GM19239 (cell line): Measurements from ENCODE around the gene EPHA2.
A peak's percentile ranks its signal among the peaks of the same experiment; 100 is the strongest.
"Not testable (repeated sequence)": the region's sequence is repeated elsewhere in the genome, so short reads cannot be mapped to it uniquely, and the experiment has no call there.

ENCODE experiments used
- DNase-seq: peaks from one replicate; pipeline ENCODE4 v3.0.0; 2011; ENCODE audit warnings: low spot score; ENCODE audit not compliant: insufficient read length
- FAIRE-seq: peaks from 2 replicates; lab custom pipeline; 2011; peaks lifted over from hg19 to GRCh38; lab: Jason Lieb, UNC

The EPHA2 gene

DNA sequence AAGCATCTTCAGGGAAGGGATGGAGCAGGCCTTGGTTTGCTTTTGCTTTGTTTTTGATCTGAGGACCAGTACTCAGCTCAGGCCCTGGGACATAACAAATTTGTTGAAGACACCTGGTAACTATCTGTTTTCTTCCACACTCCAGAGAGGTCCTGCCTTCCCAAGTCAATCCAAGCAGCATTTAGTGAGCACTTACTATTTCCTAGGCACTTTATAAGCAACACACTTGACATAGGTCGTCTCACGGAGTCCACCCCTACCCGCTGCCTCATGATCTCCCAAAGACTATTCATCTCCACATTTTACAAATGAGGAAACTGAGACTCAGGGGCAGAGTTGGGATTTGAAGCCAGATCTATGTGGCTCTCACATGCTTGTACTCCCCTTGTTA is 14.4 kb upstream of the EPHA2 start:
- DNase-seq (no peak), FAIRE-seq (no peak)

DNA sequence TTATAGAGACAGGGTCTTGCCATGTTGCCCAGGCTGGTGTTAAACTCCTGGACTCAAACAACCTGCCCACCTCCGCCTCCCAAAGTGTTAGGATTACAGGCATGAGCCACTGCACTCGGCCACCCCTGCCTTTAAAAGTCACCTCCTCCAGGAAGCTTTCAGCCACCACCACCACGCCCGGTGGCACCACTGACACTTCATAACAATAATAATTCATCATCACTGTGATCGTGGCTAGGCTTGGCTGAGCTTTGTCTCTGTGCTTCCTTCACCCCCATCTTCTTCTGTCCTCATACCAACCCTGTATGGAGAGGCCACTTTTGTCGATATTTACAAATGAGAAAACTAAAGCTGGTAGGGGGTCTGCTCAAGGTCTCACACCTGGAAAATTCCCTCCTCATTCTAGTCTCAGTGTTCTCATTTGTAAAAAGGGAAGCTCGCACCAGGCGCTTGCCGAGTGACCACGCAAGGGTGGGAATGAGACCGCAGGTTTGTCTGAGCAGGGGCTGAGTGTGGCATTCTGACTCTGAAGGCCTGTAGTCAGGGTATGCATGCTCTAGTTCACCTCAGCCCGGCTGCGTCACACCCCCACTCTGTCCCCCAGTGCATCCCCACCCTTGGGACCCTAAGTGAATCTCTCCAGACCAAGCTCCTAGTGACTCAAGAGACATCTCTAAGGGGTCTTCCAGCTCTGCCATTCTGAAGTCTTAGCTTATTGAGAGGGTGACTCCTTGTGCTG is 12.9 kb upstream of the EPHA2 start:
- FAIRE-seq (no peak), DNase-seq (no peak)

DNA sequence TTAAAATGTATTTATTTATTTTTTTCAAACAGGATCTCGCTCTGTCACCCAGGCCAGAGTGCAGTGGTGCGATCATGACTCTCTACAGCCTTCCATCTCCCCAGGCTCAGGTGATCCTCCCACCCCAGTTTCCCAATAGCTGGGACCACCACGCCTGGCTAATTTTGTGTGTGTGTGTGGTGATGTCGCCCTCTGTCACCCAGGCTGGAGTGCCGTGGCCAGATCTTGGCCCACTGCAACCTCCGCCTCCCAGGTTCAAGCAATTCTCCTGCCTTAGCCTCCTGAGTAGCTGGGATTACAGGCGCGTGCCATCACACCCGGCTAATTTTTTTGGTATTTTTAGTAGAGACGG is 12.3 kb upstream of the EPHA2 start:
- FAIRE-seq = not testable (repeated sequence)

DNA sequence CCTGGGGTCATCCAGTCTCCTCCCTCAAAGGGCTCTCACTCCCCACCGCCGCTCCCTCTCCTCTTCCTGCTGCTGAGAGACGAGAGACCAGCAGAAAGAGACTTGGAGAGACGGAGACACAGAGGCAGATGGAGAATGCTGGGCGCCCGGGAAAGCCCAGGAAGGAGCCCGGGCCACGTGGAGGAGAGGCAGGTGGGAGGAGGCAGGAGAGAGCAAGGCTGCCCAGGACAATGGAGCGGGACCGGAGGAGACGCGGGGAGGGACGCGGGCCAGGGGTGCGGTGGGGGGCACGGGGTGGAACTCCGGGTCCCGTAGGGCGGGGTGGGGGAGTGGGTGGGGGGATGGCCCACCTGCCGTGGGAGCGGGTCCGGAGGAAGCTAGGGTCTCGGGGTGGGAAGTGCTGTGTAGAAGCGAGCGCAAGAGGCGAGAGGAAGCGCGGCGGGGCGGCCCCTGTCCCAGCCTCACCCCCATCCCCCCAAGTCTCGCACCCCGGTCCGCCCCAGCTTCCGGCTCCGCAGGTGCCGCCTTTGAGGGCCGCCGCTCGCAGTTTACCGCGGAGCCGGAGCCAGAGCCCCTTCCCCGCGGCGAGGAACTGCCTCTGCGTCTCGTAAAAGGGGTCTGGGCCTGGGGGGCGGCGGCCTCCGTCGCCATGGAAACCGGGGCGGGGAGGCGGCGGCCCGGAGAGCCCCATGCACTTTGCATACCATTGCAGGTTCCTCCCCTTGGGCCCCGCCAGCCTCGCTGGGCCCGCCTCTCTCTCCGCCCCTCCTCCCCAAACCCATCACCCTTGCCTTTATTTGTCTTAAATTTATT is 11.7 kb upstream of the EPHA2 start:
- DNase-seq (peak; percentile 56), FAIRE-seq (no peak)

More for the DNA sequence above, 12.3 kb upstream of the EPHA2 start:
- DNase-seq = not testable (repeated sequence)

DNA sequence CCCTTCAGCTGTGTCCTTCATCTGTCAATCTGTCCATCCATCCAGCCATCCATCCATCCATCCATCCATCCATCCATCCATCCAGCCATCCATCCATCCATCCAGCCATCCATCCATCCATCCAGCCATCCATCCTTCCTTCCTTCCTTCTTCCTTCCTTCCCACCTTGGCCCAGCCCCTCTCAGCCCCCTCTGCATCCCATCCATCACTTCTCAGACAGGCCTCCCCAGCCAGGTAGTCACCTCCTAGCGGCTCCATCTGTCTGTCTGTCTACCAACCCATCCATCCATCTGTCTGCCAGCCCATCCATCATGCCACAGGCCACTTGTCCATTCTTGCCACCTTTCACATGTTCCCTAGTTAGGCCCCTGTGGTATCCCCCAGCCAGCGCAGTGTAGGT is 10.2 kb upstream of the EPHA2 start:
- FAIRE-seq (no peak), DNase-seq (no peak)

DNA sequence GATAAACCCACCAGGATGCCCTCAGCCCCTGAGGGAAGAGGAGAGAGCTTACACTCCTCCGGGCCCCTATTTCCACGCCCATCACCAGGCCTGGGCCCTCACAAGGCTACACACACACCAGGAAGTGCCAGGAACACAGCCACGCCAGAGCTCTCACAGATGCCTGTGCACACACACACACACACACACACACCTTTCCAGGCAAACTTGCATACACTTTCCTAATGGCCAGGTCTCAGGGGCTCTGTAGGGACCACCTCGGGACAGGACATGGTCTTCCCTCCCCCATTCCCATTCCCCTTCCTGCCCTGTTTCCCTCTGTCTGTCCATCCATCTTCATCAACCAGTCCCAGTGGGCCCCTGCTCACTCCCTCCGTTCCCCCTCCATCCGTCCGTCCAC is 9.7 kb upstream of the EPHA2 start:
- no peak for FAIRE-seq
- DNase-seq = no peak

DNA sequence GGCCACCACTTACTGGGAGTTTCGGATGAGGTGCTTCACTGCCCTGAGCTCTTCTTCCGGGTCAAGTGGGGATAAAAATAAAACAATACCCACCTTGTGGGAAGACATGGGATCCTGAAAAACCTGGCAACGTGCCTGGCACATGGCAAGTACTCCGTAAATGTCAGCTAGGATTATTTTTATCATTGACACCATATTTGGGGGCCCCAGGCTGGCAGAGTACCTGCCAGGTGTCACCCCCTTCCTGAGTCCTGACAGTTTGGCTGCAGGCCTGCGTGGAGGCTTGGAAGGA is 9.2 kb upstream of the EPHA2 start:
- DNase-seq = no peak
- FAIRE-seq = no peak

DNA sequence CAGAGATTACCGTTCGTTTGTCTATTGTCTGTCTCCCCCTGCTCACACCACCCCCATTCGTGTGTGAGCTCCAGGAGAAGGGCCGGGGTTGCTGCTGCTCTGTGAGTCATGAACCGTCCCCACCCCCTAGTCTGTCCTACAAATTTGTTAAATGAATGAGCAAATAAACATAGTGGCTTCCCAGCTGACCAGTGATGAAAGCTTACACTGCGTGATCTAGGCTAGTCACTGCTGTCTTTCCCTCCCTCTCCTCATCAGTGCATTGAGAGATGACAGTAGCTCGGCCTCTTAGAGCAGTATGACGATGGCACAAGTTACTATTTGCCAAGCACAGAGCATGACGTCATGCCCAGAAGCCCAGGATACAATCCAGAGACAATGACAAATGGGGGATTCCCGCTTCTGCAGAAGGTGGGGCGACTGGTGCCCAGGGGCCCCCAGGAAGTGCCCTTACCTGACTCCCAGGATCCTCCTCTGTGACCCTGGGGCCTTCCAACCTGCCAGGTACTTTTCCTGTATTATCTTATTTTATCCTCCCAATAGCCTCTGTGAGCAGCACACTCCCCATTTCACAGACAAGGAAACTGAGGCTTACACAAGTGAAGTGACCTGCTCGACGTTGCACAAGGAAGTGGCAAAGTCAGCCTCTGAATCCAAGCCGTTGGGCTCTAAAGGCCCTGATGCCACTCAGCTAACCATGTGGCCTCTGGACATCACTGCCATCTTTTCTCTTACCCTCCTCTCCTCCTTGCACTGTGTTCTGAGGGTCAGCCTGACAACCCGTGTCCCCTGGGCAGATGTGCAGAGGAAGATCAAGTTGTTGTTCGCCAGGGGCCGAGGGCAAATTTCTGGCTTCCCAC is 8.6 kb upstream of the EPHA2 start:
- FAIRE-seq (no peak), DNase-seq (no peak)

DNA sequence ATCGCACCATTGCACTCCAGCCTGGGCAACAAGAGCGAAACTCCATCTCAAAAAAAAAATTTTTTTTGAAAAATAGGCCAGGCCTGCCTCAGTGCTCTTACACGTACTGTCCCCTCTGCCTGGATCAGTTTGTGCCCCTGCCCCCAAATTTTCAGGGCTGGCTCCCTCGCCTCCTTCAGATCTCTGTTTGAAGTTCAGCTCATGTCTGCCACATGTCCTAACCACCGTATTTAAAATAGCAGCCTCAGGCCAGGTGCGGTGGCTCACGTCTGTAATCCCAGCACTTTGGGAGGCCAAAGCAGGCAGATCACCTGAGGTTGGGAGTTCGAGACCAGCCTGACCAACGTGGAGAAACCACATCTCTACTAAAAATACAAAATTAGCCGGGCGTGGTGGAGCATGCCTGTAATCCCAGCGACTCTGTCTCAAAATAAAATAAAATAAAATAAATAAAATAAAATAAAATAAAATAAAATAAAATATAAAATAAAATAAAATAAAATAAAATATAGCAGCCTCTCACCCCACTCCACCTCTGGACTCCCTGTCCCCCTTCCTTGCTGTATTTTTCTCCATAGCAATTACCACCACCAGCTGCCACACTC is 7.8 kb upstream of the EPHA2 start:
- not testable (repeated sequence) for DNase-seq, FAIRE-seq

DNA sequence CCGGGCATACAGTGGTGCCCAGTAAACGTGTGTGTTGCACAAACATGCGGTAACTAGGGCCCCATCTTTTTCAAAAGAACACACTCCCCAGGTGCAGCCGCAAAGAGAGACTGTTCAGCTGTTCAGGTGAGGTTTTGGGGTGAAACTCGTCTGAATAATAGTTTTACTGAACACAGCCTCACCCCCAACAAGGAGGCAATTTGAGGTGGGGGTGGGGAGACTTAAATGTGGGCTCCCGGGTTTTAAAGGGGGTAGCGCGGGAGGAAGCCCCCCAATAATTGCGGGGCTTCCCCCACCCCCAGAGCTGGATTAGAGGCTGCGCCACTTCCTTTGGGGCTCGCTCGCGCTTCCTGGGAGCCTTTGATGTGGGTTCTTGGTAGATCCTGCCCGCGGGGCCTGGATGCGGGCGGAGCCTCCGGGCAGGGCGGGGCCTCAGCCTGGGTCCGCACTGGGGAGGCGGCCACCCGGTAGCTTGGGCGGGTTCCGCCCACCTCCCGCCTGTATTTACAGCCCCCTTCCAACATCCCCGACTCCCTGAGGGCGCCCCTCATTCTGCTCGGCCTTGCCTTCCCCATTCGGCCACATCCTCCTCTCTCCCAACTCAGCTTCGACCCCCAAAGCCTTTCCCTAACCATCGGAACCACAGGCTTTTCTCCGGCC is 6.4 kb upstream of the EPHA2 start:
- FAIRE-seq = no peak
- no peak for DNase-seq

DNA sequence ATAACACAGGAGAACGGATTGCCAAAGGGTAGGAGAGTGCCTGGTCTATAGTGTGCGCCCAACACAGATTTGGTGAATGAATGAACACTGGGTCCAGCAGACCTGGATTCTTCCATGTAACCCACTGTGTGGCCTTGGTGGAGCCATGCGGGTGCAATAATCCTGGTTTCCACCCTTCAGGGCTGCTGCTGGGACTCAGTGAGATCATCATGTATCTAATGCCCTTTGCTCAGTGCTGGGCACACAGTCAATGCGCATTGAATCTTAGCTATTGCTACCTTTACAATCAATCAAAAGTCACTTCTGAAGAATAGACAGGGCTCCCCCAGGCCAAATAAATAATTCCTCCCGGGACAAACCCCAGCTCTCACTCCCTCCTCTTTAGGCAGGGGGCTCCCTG is 5.8 kb upstream of the EPHA2 start:
- DNase-seq (no peak), FAIRE-seq (no peak)

DNA sequence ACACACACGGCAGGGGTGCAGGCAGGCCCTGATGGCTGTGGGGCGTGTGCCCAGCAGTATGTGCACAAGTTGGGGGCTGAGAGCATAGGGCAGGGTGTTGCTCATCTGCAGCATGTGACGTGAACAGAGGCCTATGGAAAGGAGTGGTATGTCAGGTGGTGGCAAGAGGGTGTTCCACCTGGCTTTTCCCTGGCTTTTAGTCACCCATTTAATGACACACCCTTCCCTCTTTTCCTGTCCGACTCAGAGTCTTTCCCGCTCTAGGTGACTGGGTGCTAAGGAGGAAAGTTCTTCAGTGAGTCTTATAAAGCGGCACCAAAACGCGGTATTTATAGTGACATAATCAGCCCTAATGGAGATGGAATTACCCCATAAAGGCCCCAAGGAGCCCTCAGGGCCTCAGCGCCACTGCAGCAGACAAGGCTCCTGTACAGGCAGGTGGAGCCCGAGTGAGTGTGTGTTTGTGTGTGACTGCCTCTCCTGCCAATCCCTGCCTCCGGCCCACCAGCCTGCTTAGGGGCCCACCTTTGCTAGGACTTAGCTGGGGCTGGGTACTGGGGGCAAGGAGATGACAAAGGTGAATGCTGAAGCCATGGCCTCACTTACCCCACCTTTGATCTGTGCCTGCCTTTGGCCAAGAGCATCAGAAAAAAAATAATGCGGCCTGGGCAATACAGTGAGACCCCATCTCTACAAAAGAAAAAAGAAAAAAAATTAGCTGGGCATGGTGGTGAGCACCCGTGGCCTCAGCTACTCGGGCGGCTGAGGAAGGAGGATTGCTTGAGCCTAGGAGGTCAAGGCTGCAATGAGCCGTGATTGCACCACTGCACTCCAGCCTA is 3.3 kb upstream of the EPHA2 start:
- FAIRE-seq = no peak
- no peak for DNase-seq

DNA sequence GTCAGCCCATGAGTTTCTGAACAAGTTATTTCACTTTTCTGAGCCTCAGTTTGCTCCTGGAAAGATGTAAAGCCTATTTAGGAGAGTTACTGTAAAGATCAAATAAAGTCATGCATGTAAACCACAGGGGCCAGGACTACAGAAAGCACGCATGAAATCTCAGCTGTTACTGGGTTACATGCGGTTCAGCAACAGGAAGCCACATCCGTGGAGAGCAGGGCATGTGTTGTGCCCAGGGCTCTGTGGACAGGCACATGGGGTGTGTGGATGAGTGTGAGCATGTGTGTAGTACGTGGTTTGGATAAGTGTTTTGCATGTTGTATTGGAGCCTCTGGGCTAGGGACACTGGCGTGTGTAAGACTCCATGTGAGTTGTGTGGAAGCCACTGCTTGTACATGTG is 2.2 kb upstream of the EPHA2 start:
- FAIRE-seq (no peak), DNase-seq (no peak)

DNA sequence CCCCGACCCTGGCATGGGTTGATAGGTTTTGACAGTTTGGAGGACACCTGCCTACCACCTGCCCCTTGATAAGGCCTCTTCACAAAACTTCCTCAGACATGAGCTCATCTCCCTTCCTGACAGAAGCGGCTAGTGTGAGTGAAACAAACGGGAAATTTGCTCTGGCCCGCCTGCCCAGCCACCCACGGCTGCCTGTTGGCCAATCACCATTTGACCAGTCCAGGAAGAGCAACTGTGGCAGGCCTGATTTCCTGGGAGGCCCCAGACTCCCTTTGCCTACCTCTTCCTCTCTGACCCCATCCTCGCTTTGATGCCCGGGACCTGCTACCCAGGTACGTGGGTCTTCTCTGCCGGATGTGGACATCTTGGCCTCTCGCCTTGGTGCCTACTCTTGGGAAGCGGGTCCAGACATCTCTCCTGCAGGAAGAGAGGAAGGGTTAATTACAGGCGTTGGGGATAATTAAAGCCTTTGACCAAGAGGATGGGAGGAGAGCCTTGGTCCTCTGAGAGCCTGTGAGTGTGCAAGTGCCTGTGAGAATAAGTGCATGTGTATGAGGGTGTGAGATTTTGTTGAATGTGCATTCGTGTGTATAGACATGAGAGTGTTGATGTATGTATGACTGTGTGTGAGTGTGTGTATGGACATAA is 1.1 kb upstream of the EPHA2 start:
- DNase-seq (no peak), FAIRE-seq (no peak)

DNA sequence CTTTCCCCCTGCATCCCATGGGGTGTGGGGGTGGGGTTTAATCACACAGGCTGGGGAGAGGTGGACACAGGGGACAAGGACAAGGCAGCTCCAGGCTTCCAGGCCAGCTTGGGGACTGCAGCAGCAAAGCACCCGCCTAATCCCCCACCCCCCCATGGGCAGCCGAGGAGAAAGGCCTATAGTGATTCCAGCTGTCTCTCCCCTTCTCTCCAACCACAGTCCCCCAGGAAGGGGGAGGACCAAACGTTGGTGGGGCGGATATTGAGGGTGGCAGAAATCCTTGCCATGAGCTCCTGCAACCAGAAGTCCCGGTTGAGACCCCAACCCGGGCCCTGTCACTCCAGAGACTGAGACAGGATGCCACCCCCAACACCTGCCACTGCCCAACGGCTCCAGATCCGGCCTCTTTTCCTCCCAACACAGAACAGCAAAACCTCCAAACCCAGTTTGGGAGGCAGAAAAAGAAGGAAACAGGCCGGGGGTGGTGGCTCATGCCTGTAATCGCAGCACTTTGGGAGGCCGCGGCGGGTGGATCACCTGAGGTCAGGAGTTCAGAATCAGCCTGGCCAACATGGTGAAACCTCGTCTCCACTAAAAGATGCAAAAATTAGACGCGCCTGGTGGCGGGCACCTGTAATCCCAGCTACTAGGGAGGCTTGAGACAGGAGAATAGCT is 1.7 kb downstream of the EPHA2 start:
- DNase-seq = no peak
- FAIRE-seq = no peak

DNA sequence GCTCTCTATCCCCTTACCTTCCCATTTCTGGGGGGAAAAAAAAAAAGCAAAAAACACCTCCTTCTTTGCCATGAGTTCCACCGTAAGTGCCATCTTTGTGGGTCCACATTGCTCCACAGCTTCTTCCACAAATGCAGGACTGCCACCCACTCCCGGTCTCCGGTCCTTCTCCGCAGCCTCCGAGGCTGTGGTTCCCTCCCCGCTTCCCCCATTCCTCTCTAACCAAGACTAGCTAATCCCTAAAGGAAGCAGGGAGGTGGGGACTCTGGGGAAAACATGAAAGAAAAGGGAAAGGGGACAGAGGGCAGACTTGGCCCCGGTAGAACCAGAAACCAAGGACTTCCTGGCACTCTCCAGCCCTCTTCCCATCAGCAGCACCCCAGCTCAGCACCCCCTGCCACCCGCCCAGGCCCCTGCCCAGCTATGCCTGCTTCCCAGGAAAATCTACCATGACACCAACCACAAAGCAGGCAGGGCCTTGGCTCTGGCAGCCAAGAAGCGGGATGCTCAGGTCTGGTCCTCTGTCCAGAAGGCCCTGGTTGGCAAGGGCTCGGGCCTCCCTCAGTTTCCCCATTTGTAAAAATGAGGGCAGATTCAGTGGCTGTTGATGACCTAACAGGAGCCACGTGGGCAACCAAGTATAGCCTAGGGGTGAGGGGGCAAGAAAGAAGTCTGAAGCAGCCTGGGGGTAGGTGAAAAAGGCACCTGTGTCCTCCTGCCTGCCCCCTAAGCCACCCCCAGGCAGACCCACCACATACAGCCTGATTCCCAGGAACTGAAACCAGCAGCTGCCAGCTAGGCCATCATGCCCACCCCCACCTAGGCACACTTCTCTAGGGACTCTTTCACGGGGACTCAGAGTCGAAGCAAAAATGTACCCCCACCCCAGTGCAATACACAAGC is 2.5 kb downstream of the EPHA2 start:
- DNase-seq (no peak), FAIRE-seq (no peak)

DNA sequence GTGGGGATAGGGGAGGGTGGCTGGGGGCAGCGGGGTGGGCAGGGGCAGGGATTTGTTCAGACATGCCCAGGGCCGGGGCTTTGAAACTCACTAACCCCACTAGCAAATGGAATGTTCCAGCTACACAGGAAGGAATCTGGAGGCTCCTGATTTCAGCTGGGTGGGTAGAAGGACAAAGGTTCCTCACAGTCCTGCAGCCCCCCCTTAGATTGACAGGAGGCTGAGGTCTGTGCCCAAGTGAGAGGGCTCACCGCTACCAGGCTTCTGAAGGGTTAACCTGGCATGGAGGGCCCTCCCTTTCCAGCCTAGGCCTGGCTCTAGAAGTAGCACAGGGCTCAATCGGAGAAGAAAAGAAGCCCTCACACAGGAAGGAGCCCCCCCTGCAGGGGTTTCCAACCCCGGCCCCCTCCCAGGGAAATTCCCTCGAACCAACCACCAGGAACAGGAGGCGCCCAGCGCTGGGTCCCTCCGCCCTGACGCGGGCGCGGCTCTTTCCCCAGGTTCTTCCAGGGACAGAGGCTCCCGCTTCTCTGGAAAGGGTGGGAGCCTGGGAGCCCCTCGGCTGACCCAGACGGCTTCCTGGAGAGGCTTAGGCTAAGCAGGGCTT is 3.3 kb downstream of the EPHA2 start:
- no peak for DNase-seq
- no peak for FAIRE-seq
